ENCODE results near the gene VTI1A.

DNA sequence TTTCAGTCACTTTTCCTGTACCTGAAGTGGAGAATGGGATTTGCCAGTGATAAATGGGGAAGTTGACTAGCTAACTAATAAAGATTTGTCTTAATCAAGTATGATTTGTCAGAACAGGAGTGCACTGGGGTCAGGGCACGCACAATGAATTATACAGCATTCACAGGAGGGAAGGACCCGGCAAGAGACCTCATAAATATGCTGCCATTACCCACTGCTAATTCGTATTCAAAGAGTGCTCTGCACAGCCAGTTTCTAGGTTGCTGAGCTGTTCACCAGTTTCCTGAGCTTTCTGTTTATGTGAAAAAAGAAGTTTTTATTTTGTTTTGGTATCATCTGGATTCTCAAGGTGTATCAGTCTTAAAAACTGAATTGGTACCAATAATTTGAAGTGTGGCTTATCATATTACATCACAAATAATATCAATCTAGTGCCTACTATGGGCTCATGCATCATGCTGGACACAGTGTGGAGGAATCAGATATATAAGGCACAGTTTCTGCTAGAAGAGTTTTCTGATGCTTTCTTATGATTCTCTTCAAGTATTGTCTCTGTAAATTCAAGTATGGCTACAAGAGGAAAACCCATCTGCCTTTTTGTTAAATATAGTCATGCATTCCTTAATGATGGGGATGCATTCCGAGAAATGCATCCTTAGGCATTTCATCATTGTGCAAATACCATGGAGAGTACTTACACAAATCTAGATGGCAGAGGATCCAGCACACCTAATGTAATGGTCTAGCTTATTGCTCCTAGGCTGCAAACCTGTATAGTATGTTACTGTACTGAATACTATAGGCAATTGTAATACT lies 202.2 kb downstream of the VTI1A start:
- TF ChIP-seq ZKSCAN1 (IDR thresholded peaks at IDR 0.05; ENCODE audit: low read length) (no peak), EP300 (IDR thresholded peaks at IDR 0.05; ENCODE audit: low read depth in 2 of 2, low read length in 2 of 2) (no peak), EP300 (CRISPR knock-in tag; IDR thresholded peaks at IDR 0.05; ENCODE audit: borderline replicate concordance) (no peak), SRSF9 (IDR thresholded peaks at IDR 0.05; ENCODE audit: borderline replicate concordance, insufficient read depth, low read depth, low read length, poor library complexity, severe bottlenecking) (no peak)
- TF ChIP-seq, protein P1, sequence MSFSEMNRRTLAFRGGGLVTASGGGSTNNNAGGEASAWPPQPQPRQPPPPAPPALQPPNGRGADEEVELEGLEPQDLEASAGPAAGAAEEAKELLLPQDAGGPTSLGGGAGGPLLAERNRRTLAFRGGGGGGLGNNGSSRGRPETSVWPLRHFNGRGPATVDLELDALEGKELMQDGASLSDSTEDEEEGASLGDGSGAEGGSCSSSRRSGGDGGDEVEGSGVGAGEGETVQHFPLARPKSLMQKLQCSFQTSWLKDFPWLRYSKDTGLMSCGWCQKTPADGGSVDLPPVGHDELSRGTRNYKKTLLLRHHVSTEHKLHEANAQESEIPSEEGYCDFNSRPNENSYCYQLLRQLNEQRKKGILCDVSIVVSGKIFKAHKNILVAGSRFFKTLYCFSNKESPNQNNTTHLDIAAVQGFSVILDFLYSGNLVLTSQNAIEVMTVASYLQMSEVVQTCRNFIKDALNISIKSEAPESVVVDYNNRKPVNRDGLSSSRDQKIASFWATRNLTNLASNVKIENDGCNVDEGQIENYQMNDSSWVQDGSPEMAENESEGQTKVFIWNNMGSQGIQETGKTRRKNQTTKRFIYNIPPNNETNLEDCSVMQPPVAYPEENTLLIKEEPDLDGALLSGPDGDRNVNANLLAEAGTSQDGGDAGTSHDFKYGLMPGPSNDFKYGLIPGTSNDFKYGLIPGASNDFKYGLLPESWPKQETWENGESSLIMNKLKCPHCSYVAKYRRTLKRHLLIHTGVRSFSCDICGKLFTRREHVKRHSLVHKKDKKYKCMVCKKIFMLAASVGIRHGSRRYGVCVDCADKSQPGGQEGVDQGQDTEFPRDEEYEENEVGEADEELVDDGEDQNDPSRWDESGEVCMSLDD (CRISPR knock-in tag; IDR thresholded peaks at IDR 0.05; ENCODE audit: borderline replicate concordance) = no peak
- TF ChIP-seq, protein P2, sequence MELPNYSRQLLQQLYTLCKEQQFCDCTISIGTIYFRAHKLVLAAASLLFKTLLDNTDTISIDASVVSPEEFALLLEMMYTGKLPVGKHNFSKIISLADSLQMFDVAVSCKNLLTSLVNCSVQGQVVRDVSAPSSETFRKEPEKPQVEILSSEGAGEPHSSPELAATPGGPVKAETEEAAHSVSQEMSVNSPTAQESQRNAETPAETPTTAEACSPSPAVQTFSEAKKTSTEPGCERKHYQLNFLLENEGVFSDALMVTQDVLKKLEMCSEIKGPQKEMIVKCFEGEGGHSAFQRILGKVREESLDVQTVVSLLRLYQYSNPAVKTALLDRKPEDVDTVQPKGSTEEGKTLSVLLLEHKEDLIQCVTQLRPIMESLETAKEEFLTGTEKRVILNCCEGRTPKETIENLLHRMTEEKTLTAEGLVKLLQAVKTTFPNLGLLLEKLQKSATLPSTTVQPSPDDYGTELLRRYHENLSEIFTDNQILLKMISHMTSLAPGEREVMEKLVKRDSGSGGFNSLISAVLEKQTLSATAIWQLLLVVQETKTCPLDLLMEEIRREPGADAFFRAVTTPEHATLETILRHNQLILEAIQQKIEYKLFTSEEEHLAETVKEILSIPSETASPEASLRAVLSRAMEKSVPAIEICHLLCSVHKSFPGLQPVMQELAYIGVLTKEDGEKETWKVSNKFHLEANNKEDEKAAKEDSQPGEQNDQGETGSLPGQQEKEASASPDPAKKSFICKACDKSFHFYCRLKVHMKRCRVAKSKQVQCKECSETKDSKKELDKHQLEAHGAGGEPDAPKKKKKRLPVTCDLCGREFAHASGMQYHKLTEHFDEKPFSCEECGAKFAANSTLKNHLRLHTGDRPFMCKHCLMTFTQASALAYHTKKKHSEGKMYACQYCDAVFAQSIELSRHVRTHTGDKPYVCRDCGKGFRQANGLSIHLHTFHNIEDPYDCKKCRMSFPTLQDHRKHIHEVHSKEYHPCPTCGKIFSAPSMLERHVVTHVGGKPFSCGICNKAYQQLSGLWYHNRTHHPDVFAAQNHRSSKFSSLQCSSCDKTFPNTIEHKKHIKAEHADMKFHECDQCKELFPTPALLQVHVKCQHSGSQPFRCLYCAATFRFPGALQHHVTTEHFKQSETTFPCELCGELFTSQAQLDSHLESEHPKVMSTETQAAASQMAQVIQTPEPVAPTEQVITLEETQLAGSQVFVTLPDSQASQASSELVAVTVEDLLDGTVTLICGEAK (IDR thresholded peaks at IDR 0.05) = no peak
- TF ChIP-seq, protein P2 (CRISPR knock-in tag; IDR thresholded peaks at IDR 0.05) = no peak
- TF ChIP-seq, protein P3, sequence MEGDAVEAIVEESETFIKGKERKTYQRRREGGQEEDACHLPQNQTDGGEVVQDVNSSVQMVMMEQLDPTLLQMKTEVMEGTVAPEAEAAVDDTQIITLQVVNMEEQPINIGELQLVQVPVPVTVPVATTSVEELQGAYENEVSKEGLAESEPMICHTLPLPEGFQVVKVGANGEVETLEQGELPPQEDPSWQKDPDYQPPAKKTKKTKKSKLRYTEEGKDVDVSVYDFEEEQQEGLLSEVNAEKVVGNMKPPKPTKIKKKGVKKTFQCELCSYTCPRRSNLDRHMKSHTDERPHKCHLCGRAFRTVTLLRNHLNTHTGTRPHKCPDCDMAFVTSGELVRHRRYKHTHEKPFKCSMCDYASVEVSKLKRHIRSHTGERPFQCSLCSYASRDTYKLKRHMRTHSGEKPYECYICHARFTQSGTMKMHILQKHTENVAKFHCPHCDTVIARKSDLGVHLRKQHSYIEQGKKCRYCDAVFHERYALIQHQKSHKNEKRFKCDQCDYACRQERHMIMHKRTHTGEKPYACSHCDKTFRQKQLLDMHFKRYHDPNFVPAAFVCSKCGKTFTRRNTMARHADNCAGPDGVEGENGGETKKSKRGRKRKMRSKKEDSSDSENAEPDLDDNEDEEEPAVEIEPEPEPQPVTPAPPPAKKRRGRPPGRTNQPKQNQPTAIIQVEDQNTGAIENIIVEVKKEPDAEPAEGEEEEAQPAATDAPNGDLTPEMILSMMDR (CRISPR knock-in tag; IDR thresholded peaks at IDR 0.05) = no peak

Measured in HepG2 (cell line).